ENCODE measurements around the gene JAZF1. TPM values are rescaled to one million over a fixed set of nuclear protein-coding genes. Genes with fewer than 3 reads are reported as not detected.
"Not testable (repeated sequence)": the region's sequence is repeated elsewhere in the genome, so short reads cannot be mapped to it uniquely, and the experiment has no call there.

Gene JAZF1
- total RNA-seq, 1 donor from 2014 or later = 3.1 TPM

DNA sequence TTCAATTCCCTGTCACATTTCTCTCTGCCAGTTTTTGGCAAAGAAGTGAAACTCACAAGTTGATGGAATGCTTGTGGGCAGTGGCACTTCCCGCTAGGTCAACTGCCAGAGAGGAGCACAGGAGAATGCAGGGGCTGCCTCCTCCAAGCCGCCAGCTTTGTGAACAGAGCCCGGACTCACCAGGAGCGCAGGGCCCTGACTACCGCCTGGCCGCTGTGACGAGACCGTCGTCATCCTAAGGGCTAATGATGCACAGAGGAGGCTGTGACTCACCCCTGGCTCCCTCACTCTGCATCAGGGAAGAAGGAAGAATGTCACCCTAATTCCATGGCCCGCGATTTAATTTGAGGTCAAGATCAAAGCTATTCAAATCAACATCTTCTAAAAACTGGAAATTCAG, 316.7 kb downstream of the JAZF1 start:
- Mint-ChIP-seq H3K4me3 (no peak overlapping the region), H3K4me1 (peaks cover 4% of the 10 kb centered on the region), H3K36me3 (ENCODE audit: low read depth) (peaks cover 3% of the 10 kb centered on the region), H3K9me3 (no peaks in the 10 kb centered on the region), H3K27me3 (ENCODE audit: low read depth) (no peaks in the 10 kb centered on the region), H3K27ac (ENCODE audit: unreplicated experiment) (no peak overlapping the region)
- TF ChIP-seq, protein P1, sequence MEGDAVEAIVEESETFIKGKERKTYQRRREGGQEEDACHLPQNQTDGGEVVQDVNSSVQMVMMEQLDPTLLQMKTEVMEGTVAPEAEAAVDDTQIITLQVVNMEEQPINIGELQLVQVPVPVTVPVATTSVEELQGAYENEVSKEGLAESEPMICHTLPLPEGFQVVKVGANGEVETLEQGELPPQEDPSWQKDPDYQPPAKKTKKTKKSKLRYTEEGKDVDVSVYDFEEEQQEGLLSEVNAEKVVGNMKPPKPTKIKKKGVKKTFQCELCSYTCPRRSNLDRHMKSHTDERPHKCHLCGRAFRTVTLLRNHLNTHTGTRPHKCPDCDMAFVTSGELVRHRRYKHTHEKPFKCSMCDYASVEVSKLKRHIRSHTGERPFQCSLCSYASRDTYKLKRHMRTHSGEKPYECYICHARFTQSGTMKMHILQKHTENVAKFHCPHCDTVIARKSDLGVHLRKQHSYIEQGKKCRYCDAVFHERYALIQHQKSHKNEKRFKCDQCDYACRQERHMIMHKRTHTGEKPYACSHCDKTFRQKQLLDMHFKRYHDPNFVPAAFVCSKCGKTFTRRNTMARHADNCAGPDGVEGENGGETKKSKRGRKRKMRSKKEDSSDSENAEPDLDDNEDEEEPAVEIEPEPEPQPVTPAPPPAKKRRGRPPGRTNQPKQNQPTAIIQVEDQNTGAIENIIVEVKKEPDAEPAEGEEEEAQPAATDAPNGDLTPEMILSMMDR (conservative IDR thresholded peaks at IDR 0.05) = no peak
- no peak for DNase-seq (ENCODE audit: low read depth, low spot score)

DNA sequence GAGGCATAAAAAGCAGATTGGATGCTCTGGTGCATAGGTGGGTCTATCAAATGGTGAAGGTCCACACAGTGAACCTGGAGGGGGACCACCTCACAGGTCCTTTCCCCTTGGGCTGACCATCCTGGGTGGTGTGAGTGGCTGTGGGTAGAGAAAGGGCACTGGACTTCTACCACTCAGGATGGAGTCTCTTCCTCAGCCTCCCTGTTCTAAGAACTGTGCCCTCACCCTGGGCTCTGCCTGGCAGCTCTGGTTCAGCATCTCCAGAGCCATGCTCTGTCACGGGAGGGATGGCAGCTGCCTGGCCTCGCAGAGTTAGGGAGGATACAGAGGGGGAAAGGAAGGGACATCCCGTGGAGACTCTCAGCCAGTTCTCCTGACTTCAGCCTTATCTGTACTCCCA, 318.8 kb downstream of the JAZF1 start:
- H3K9me3 Mint-ChIP-seq = peaks cover 5% of the 10 kb centered on the region
- H3K4me3 Mint-ChIP-seq = no peak overlapping the region
- no peaks in the 10 kb centered on the region for H3K27me3 Mint-ChIP-seq (ENCODE audit: low read depth)
- peaks cover 7% of the 10 kb centered on the region for H3K36me3 Mint-ChIP-seq (ENCODE audit: low read depth)
- DNase-seq (ENCODE audit: low read depth, low spot score) = no peak
- peaks cover 12% of the 10 kb centered on the region for H3K4me1 Mint-ChIP-seq
- H3K27ac Mint-ChIP-seq (ENCODE audit: unreplicated experiment) = no peak overlapping the region
- TF ChIP-seq, protein P1 (conservative IDR thresholded peaks at IDR 0.05) = no peak

DNA sequence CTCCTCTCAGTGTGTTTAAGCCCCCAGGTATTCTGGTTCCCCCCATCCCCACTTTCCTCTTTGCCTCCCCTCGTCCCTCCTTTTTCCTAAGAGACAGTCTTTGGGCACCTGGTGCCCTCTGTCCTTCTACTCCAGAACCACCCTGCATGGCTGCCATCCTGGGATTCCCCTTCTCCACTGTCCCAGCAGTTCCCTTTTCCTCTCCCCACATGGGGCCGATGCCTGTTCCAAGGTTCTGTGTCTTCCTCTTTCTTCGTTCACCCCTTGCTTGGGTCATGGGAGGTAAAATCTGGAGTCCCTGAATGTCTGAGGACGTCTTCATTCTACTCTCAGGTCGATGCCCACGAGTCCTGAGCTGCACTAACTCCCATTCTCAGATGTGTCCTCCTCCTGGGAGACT, 319.8 kb downstream of the JAZF1 start:
- Mint-ChIP-seq H3K4me3 (no peak overlapping the region), H3K27ac (ENCODE audit: unreplicated experiment) (no peak overlapping the region), H3K4me1 (peaks cover 12% of the 10 kb centered on the region), H3K27me3 (ENCODE audit: low read depth) (no peaks in the 10 kb centered on the region), H3K9me3 (peaks cover 5% of the 10 kb centered on the region), H3K36me3 (ENCODE audit: low read depth) (peaks cover 7% of the 10 kb centered on the region)
- DNase-seq (ENCODE audit: low read depth, low spot score) = no peak
- TF ChIP-seq, protein P1 (conservative IDR thresholded peaks at IDR 0.05) = no peak

DNA sequence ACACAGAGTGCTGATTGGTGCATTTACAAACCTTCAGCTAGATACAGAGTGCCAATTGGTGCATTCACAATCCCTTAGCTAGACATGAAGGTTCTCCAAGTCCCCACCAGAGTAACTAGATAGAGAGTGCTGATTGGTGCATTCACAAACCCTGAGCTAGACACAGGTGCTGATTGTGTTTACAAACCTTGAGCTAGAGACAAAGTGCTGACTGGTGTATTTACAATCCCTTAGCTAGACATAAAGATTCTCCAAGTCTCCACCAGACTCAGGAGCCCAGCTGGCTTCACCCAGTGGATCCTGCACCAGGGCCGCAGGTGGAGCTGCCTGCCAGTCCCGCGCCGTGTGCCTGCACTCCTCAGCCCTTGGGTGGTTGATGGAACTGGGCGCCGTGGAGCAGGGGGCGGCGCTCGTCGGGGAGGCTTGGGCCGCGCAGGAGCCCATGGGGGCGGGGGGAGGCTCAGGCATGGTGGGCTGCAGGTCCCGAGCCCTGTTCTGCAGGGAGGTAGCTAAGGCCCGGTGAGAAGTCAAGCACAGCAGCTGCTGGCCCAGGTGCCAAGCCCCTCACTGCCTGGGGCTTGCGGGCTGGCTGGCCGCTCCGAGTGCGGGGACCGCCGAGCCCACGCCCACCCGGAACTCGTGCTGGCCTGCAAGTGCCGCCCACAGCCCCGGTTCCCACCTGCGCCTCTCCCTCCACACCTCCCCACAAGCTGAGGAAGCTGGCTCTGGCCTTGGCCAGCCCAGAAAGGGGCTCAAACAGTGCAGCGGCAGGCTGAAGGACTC, 323.7 kb downstream of the JAZF1 start:
- H3K36me3 Mint-ChIP-seq (ENCODE audit: low read depth) = peaks cover 17% of the 10 kb centered on the region
- H3K4me3 Mint-ChIP-seq; H3K27me3 Mint-ChIP-seq (ENCODE audit: low read depth); H3K4me1 Mint-ChIP-seq; H3K27ac Mint-ChIP-seq (ENCODE audit: unreplicated experiment); DNase-seq (ENCODE audit: low read depth, low spot score): not testable (repeated sequence)
- peaks cover 12% of the 10 kb centered on the region for H3K9me3 Mint-ChIP-seq

DNA sequence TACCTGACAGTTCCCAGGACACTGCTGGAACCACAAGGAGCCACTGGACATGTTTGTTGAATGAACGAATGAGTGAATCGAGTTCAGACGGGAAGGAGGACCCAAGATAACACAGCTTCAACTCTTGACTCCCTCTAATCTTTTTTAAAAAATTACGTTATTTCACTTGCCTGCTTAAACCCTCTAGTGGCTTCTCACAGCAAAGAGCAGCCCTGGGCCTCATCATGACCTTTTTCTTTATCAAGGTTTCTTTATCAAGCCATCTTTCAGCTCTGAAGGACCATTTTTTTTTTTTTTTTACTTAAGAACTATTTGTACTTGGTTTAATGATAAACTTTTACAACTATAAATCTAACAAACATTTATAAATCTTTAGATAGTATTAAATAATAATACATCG, 330.1 kb downstream of the JAZF1 start:
- Mint-ChIP-seq H3K27ac (ENCODE audit: unreplicated experiment) (no peak overlapping the region), H3K4me3 (no peak overlapping the region), H3K4me1 (no peaks in the 10 kb centered on the region), H3K36me3 (ENCODE audit: low read depth) (peaks cover 8% of the 10 kb centered on the region), H3K27me3 (ENCODE audit: low read depth) (no peaks in the 10 kb centered on the region), H3K9me3 (peaks cover 6% of the 10 kb centered on the region)
- DNase-seq (ENCODE audit: low read depth, low spot score) = no peak
- TF ChIP-seq, protein P1 (conservative IDR thresholded peaks at IDR 0.05) = no peak

DNA sequence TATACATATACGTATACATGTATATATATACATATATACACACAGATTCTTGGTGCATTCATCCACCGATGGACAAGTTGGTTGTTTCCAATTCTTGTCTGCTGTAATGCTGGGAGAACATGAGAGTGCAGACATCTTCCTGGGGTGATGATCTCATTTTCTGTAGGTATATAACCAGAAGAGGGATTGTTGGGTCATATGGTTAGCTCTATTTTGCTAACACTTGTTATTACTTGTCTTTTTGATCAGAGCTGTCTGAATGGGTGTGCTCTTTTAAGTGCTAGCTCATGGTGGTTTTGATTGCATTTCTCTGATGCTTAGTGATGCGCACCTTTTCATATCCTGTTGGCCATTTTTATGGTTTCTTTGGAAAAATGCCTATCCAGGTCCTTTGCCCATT, 334.2 kb downstream of the JAZF1 start:
- DNase-seq (ENCODE audit: low read depth, low spot score) = no peak
- Mint-ChIP-seq H3K4me1 (peaks cover 5% of the 10 kb centered on the region), H3K27me3 (ENCODE audit: low read depth) (no peaks in the 10 kb centered on the region), H3K9me3 (no peaks in the 10 kb centered on the region), H3K4me3 (no peak overlapping the region), H3K36me3 (ENCODE audit: low read depth) (no peaks in the 10 kb centered on the region), H3K27ac (ENCODE audit: unreplicated experiment) (no peak overlapping the region)
- TF ChIP-seq, protein P1 (conservative IDR thresholded peaks at IDR 0.05) = no peak
